Uterus (tissue), 4 donors: ENCODE data around the gene METAP2. TPM values are rescaled to one million over a fixed set of nuclear protein-coding genes. Genes with fewer than 3 reads are reported as not detected.

Experiments used
- DNase-seq, 2 donors: peaks; one replicate each; pipeline ENCODE4 v3.0.0-alpha.2; 2019 to 2020
- H3K27ac ChIP-seq, 2 donors: fragments of 200-600 bp; sonication (generic); 1 replicate in 1 of 2; 2 replicates in 1 of 2; pipeline ENCODE4 v1.5.1; 2016 to 2018
- H3K27me3 ChIP-seq, 2 donors: fragments of 200-600 bp; sonication (generic); one replicate each; pipeline ENCODE4 v1.5.1; 2018 to 2019; ENCODE audit warnings: control low read depth in 1 of 2
- H3K36me3 ChIP-seq, 2 donors: fragments of 200-600 bp; sonication (generic); one replicate each; pipeline ENCODE4 v1.5.1; 2019; ENCODE audit warnings: control low read depth in 1 of 2
- H3K4me1 ChIP-seq, 2 donors: fragments of 200-600 bp; sonication (generic); one replicate each; pipeline ENCODE4 v1.5.1; 2018 to 2019; ENCODE audit warnings: control low read depth in 1 of 2
- H3K4me3 ChIP-seq, 2 donors: fragments of 200-600 bp; sonication (generic); 1 replicate in 1 of 2; 2 replicates in 1 of 2; pipeline ENCODE4 v1.5.1; 2018 to 2019; ENCODE audit warnings: mild to moderate bottlenecking in 1 of 2
- H3K9me3 ChIP-seq, 2 donors: fragments of 200-600 bp; sonication (generic); one replicate each; pipeline ENCODE4 v1.5.1; 2019; ENCODE audit warnings: control low read depth in 1 of 2
- CTCF ChIP-seq, 4 experiments: fragments of 200-600 bp in 2 of 4; fragments of 450-650 bp in 2 of 4; sonication (generic) in 2 of 4; IDR thresholded peaks; one replicate each; pipeline ENCODE4 v1.5.1; 2016 to 2019; ENCODE audit warnings: antibody characterized with exemption in 4 of 4, mild to moderate bottlenecking in 2 of 4, moderate library complexity in 1 of 4
- POLR2A ChIP-seq, 2 donors: fragments of 450-650 bp; IDR thresholded peaks; one replicate each; pipeline ENCODE4 v1.6.1; 2016; ENCODE audit warnings: antibody characterized with exemption in 2 of 2, mild to moderate bottlenecking in 1 of 2, moderate library complexity in 1 of 2
- intact Hi-C: fragments of 100-400 bp; cut with DNase I; formaldehyde crosslinking; loops from one replicate; pipeline ENCODE4 v1.15.1; 2023; ENCODE audit warnings: low total_unique reads
- total RNA-seq, 4 donors: library from RNA; depleted of rRNA in 3 of 4; stranded (reverse); fragments of >200 nt in 3 of 4; gene quantifications; one replicate each; pipeline versions ENCODE4 v1.1.0 to v1.2.4, GENCODE V29; 2014 to 2023
- donor health status: DM: yes; HTN: yes; CAD: no.

METAP2 gene
- total RNA-seq, 4 donors from 2014 or later = 25.9 to 544 (median 72.8) TPM

GRCh38 chr12:95520816-95521215, 46.9 kb downstream of the METAP2 start:
- no peak for DNase-seq
- intact Hi-C loops = no loop called here
- TF ChIP-seq POLR2A (IDR thresholded peaks at IDR 0.05) = no peak
- no peak for TF ChIP-seq CTCF (IDR thresholded peaks at IDR 0.05)
- no peak overlapping the region for H3K4me3 ChIP-seq
- no peaks in the 10 kb centered on the region for H3K9me3 ChIP-seq
- H3K27me3 ChIP-seq = no peaks in the 10 kb centered on the region
- H3K27ac ChIP-seq = no peak overlapping the region
- no peaks in the 10 kb centered on the region for H3K4me1 ChIP-seq
- no peaks in the 10 kb centered on the region for H3K36me3 ChIP-seq

GRCh38 chr12:95522692-95523091, 48.7 kb downstream of the METAP2 start:
- Histone ChIP-seq H3K36me3 (no peaks in the 10 kb centered on the region), H3K4me3 (no peak overlapping the region), H3K9me3 (no peaks in the 10 kb centered on the region), H3K27me3 (no peaks in the 10 kb centered on the region), H3K4me1 (no peaks in the 10 kb centered on the region), H3K27ac (no peak overlapping the region)
- intact Hi-C loops = no loop called here
- TF ChIP-seq CTCF (IDR thresholded peaks at IDR 0.05) (no peak), POLR2A (IDR thresholded peaks at IDR 0.05) (no peak)
- no peak for DNase-seq

- Histone ChIP-seq H3K9me3 (no peaks in the 10 kb centered on the region), H3K27me3 (no peaks in the 10 kb centered on the region), H3K27ac (no peak overlapping the region), H3K36me3 (no peaks in the 10 kb centered on the region), H3K4me1 (no peaks in the 10 kb centered on the region), H3K4me3 (no peak overlapping the region)
- DNase-seq = no peak
- intact Hi-C loops = no loop called here
- TF ChIP-seq POLR2A (IDR thresholded peaks at IDR 0.05) (no peak), CTCF (IDR thresholded peaks at IDR 0.05) (no peak)
Measured at GRCh38 chr12:95528431-95528830, 54.5 kb downstream of the METAP2 start.

GRCh38 chr12:95529693-95530225, 55.8 kb downstream of the METAP2 start:
- intact Hi-C loops = loop anchor here (10.0 kb wide), 1 partner anchor 415 kb away; no protein-coding TSS in a partner anchor
- no peak for TF ChIP-seq POLR2A (IDR thresholded peaks at IDR 0.05)
- TF ChIP-seq CTCF (IDR thresholded peaks at IDR 0.05) = no peak
- no peak for DNase-seq
- Histone ChIP-seq H3K4me1 (no peaks in the 10 kb centered on the region), H3K27me3 (no peaks in the 10 kb centered on the region), H3K36me3 (no peaks in the 10 kb centered on the region), H3K9me3 (no peaks in the 10 kb centered on the region), H3K27ac (no peak overlapping the region), H3K4me3 (no peak overlapping the region)

GRCh38 chr12:95532851-95533250, 58.9 kb downstream of the METAP2 start:
- no peak for TF ChIP-seq POLR2A (IDR thresholded peaks at IDR 0.05)
- no peak for TF ChIP-seq CTCF (IDR thresholded peaks at IDR 0.05)
- DNase-seq = no peak
- intact Hi-C loops = loop anchor here (10.0 kb wide), 1 partner anchor 418 kb away; no protein-coding TSS in a partner anchor
- Histone ChIP-seq H3K27me3 (no peaks in the 10 kb centered on the region), H3K36me3 (no peaks in the 10 kb centered on the region), H3K4me1 (no peaks in the 10 kb centered on the region), H3K9me3 (no peaks in the 10 kb centered on the region), H3K27ac (no peak overlapping the region), H3K4me3 (no peak overlapping the region)
